NCI-H2196 treated with DMSO at 0.1 percent for 48 hours (cell line): ENCODE measurements around the gene CSK.

Source experiments
- DNase-seq: peaks from one replicate; lab custom pipeline; 2025; ENCODE audit not compliant: unreplicated experiment; lab: John Stamatoyannopoulos, UW

Gene CSK

DNA sequence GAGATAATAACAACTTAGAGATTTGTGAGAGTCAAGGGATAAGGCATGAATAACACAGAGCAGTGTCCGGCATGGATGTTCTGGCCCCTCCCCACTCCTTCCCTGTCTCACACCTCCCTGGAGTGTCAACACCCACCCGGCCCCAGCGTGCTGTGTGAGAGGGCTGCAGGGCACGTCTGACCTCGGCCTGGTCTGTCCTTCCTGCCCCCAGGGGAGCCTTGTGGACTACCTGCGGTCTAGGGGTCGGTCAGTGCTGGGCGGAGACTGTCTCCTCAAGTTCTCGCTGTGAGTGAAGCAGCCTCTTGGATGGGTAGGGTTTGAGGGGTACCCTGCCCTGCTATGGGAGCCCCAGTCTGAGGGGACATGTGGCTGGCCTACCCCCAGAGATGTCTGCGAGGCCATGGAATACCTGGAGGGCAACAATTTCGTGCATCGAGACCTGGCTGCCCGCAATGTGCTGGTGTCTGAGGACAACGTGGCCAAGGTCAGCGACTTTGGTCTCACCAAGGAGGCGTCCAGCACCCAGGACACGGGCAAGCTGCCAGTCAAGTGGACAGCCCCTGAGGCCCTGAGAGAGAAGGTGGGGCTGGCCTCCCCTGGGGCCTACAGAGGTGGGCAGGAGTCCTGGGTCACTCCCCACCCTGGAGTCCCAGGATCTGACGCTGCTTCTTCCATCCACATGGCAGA, 19.6 kb downstream of the CSK start:
- no peak for DNase-seq

DNA sequence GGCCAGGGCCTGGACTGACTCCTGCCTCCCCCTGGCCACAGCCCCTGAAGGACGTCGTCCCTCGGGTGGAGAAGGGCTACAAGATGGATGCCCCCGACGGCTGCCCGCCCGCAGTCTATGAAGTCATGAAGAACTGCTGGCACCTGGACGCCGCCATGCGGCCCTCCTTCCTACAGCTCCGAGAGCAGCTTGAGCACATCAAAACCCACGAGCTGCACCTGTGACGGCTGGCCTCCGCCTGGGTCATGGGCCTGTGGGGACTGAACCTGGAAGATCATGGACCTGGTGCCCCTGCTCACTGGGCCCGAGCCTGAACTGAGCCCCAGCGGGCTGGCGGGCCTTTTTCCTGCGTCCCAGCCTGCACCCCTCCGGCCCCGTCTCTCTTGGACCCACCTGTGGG, 20.4 kb downstream of the CSK start:
- DNase-seq = no peak

GRCh38 chr15:74802862-74803447, 21.1 kb downstream of the CSK start:
- DNase-seq = no peak

DNA sequence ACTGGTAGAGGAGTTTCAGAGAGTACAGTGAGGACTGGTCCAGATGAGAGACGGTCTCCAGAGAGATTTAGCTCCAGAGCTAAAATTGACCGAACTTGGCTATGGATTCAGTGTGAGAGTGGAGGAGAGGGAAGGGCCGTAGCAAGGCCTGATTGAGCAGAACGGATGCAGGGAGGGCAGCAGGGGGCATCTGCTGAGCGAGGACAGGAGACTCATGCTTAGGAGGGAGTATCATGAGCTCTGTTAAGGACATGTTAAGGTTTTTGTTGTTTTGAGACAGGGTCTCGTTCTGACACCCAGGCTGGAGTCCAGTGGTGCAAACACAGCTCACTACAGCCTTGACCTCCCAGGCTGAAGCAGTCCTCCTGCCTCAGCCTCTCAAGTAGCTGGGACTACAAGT, 23.1 kb downstream of the CSK start:
- DNase-seq = no peak

DNA sequence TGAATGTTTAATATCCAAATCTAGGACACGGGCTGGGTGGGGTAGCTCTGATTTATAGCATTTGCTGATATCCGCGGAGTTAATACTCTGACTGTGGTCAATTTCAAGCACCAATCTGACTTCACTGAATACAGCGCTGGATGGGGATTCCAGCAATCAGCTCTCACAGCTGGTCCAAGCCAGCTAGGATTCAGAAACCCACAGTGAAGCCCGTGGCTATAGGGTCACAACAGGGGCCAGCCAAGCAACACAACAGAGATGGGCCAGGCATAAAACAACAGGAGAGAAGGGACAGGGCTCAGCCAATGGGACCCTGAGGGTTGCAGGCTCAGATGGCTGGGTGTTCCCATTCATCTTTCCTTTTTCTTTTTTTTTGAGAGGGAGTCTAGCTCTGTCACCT, 25.4 kb downstream of the CSK start:
- no peak for DNase-seq

DNA sequence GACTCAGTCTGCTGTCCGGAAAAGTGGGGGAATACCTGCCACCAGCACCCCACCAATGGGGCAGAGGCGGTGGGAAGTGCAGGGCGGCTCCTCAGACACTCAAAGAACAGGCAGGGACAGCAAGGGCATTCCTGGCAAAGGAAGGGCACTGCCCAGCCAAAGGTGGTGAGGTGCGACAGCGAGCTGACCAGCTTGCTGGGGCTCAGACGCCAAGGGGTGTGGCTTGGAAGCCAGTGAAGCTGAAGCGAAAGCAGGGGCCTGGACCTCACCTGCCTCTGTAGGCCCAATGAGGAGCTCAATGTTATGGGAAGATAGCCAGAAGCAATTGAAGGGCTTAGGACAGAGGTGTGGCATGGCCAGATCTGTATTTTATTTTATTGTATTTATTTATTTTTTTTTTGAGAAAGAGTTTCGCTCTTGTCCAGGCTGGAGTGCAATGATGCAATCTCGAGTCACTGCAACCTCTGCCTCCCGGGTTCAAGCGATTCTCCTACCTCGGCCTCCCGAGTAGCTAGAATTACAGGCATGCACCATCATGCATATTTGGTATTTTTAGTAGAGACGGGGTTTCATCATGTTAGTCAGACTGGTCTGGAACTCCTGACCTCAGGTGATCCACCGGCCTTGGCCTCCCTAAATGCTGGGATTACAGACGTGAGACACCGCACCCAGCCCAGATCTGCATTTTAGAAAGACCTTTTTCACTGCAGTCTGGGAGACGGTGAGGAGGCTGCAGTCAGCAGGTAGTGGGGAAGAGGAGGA, 26.4 kb downstream of the CSK start:
- DNase-seq = peak; percentile 52

DNA sequence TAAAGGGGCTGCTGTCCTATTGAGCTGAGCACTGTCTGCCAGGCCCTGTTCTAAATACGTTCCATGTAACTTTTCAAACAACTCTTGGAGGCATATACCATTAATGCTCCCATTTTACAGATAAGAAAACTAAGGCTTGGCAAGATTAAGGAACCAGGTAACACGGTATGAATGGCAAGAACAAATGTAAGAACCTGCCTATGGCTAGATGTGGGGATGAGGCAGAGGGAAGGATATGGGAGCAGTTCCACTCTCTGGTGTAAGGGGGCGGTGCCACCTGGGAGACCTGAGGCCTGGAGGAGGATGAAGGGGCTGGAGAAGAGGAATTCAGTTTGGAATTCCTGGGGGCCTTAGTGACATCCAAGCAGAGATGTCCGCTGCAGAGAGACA, 27.0 kb downstream of the CSK start:
- no peak for DNase-seq

- no peak for DNase-seq
Observed at GRCh38 chr15:74809242-74809641, 27.4 kb downstream of the CSK start.

DNA sequence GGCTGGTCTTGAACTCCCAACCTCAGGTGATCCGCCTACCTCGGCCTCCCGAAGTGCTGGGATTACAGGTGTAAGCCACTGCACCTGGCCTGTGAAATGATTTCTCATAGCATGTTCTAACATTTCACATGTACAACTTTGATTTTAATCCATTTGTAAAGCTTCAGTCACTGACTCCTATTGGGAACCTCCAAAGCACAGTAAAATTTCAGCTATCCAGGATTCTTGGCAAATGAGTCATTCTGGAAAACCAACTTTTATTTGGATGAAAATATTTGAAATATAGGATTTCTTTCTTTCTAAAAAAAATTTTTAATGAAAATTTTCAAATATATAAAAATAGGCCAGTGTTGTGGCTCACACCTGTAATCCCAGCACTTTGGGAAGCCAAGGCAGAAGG, 28.1 kb downstream of the CSK start:
- DNase-seq = no peak

DNA sequence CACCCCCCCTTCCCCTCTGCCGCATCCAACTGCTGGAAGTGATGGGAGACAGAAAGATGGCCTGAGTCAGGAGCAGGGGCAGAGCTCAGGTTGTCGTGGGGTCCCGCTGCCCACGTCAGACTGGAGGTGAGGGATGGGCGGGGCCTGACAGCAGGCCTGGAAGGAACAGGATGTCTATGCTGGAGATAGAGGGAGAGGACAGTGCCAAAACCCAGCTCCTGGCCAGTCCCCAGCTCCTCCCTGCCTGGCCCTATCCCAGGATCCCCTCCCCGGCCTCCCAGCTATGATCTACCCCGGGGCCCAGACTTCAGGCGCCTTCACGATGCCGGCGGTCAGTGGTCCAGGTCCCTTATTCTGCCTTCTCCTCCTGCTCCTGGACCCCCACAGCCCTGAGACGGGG, 30.7 kb downstream of the CSK start, which contains the start of gene LMAN1L:
Gene LMAN1L, plus strand, starts transcription at position 303 of the 400 bp plus-strand sequence. Its CDS starts 20 bp downstream, at position 323.
- DNase-seq = no peak

DNA sequence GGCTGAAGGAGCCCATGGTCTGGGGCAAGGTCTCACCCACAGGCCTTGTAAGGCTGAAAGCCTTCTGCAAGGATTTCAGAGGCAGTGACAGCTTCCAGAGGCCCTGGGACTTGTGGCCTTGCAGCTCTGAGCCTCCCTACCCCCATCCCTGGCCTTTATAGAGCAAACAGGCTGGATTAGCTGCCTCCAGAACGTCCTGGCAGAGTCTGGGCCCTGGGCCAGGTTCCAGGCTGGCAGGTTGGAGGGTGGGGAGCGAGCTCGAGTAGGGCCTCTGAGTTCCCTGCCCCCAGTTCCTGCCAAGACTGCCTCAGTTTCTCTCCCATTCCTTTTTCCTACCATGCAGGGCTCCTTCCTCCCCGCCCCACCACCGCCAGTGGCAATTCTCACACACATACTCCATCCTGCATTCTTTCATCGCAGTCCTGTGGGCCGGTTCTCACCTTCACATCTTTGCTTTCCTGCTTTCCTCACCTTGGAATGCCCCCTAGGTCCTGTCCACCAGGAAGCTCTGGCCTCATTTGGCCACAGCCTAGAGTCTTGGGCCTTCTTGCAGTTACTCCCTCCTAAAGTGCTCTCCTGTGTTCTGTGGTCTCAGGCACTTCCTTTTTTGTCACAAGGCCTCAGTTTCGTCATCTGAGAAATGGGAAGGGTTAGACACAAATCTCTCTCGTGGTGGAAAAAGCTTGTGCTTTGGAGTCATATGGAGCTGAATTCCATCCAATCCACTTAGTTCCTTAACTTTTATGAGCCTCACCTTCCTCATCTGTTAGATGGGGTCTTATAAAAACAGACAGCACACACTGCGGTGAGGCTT, 33.4 kb downstream of the CSK start:
- no peak for DNase-seq

DNA sequence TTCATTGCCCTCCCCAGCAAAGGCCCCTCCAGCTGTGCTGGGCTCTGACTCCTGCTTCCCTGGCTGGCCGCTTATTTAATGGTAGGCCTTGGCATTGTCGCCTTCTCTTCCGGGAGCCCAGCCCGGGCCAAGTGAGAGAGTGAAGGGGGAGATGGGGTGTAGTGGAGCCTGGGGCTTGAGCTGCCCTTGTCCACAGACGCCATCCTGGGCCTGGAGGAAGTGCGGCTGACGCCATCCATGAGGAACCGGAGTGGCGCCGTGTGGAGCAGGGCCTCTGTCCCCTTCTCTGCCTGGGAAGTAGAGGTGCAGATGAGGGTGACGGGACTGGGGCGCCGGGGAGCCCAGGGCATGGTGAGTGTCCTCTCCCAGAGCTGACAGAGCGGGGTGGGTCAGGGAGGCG, 34.1 kb downstream of the CSK start:
- DNase-seq = no peak

- no peak for DNase-seq
Observed at GRCh38 chr15:74816624-74817369, 34.9 kb downstream of the CSK start.

DNA sequence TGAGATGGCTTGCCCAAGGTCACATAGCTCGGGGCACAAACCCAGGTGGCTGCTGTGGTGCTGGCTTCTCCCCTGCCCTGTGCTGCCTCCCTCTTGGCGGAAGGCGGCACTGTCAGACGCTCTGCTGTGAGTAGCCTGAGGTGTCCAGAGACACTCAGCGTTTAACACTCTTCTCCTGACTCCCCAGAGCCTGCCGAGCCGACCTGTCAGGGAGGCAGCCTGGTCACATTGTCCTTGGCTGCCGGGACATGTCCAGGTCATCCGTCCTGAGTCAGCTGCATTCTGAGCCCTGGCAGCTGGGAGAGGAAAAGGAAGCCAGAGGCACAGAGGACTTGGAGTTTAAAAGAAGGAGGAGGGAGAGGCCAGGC, 35.5 kb downstream of the CSK start:
- no peak for DNase-seq

GRCh38 chr15:74820056-74820455, 38.2 kb downstream of the CSK start:
- no peak for DNase-seq

DNA sequence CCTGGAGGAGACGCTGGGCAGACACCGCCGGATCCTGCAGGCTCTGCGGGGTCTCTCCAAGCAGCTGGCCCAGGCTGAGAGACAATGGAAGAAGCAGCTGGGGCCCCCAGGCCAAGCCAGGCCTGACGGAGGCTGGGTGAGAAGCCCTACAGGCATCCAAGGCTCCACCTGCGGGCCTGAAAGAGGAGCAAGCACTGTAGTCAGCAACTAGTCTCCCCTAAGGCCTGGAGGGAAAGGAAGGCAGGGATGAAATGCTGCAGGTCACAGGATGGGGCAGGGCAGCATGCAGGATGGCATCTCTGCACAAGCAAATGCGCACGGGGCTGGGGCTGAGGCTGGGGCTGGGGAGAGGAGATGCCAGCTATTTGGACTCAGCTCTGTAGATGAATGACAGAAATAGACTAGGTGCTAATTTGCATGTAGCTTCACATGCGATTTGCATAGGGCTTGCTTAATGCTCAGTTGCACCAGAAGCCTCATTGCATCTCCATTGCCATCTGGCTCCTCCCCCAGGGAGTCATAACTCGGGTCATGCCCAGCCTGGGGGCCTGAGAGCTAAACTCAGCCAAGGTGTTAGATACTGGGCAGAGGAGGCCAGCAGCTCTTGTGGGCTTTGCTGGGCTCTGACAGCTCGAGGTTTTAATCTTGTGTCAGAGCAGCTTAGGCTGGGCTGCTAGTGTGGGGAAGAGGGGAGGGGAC, 39.4 kb downstream of the CSK start:
- no peak for DNase-seq

DNA sequence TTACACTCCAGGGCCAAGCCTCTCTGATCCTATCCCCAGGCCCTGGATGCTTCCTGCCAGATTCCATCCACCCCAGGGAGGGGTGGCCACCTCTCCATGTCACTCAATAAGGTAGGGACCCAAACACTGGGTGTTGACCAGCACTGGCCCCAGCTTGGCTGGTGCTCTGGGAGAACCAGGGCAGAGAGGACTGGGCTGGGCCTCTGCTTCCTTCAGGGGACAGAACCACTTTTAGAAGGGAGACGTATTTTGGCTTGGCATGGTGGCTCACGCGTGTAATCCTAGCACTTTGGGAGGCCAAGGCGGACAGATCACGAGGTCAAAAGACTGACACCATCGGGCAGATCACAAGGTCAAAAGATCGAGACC, 39.9 kb downstream of the CSK start:
- no peak for DNase-seq

- DNase-seq = no peak
Observed at GRCh38 chr15:74822233-74822632, 40.4 kb downstream of the CSK start.

DNA sequence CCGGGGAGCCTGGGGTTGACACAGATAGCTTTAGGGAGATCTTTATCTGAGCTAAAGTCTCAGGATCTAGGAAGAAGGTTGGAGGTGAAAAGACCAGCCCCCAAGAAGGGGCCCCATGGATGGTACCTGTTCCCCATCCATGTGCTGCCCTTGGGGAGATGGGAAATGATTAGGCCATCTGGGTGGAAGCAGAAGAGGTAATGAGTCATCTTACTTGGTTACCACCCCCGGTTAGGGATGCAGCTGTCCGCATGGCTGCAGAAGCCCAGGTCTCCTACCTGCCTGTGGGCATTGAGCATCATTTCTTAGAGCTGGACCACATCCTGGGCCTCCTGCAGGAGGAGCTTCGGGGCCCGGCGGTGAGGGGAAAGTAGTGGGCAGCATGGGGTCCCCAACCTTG, 41.4 kb downstream of the CSK start:
- DNase-seq = no peak

DNA sequence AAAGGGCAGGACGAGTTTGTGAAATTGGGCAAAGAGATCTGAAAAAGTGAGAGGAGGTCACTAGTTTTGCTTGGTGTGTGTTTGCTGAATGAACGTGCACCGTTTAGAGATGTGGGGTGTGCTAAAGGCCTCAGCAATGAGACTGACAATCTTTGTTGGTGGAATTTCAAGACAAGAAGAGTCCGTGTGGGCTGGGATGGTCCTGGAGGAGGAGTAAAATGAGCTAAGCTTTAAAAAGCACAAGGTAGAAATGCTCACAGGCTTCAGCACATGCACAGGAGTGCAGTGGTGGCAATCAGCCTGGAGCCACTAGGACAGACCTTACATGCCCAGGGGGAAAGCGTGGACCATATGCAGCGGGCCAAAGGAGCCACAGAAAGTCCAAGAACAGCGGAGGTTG, 43.1 kb downstream of the CSK start:
- no peak for DNase-seq
